Fibroblast of the conjunctiva (primary cell): ENCODE results near the gene VPS35L.
A peak's percentile ranks its signal among the peaks of the same experiment; 100 is the strongest.

Experiments
- DNase-seq: peaks from one replicate; pipeline ENCODE4 v3.0.0-alpha.2; 2010; ENCODE audit warnings: low read depth

VPS35L gene

DNA sequence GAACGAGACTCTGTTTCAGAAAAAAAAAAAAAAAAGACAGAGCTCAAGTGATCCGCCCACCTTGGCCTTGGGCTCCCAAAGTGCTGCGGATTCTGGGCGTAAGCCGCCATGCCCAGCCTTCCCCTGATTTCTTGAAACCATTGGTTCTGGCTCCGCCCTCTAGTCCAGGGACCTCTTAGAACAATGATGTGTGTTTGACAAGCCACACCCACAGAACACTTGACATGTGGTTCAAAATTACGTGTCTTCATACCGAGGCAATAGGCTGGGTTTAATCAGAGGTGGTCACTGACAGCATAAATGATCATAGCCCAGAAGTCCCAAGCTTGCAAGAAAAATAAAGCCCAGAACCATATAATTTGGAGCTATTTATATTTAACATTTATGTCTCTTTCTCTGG, 139.5 kb downstream of the VPS35L start:
- DNase-seq, result no peak

GRCh38 chr16:19696328-19696727, 140.8 kb downstream of the VPS35L start:
- peak; percentile 72 for DNase-seq

- no peak for DNase-seq
These were observed 141.5 kb downstream of the VPS35L start for GRCh38 chr16:19696961-19697360.

DNA sequence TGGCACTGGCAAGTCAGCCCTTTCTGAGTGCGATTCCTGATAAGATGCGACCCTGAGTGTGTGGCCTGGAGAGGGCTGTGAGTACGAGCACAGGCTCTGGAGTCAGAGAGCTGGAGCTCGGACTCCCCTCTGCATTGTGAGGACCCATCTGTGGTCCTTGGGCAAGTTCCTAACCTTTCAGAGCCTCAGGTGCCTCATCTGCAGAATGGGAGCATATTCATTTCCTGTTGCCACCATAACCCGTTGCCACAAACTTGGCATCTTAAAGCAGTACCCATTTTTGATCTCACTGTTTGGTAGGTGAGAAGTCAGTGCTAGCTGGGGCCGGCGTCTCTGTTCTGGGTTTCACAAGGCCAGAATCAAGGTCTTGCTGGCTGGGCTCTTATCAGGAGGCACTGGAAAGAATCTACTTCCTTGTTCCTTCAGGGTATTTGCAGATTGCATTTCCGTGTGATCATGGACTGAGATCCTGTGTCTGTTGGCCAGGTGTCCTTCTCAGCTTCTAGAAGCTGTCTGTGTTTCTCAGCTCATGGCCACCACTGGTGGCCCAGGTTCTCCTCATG, 142.3 kb downstream of the VPS35L start:
- no peak for DNase-seq

- no peak for DNase-seq
These were observed 143.3 kb downstream of the VPS35L start for GRCh38 chr16:19698480-19699465.

- DNase-seq, result no peak
These were observed 144.0 kb downstream of the VPS35L start for GRCh38 chr16:19699472-19699871.

DNA sequence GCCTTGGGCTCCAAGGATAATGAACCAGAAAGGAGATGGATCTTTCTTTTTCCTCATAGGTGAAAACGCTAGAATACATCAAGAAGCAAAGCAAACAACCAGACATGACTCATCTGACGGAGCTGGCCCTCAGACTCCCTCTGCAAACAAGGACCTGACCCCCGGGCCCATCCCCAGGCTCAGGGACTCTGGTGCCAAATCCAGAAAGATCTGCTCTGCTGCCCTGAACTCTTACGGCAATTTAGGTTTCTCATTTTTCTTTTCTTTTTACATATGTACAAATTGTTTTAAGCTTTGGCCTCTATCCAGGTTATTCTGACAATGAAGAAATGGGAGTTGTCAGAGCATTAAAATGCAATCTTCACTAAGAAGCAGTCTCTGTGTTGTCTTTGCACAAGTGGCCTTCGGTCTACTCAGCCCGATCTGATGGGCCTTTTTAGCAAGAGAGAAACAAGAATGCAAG, 144.8 kb downstream of the VPS35L start:
- no peak for DNase-seq

DNA sequence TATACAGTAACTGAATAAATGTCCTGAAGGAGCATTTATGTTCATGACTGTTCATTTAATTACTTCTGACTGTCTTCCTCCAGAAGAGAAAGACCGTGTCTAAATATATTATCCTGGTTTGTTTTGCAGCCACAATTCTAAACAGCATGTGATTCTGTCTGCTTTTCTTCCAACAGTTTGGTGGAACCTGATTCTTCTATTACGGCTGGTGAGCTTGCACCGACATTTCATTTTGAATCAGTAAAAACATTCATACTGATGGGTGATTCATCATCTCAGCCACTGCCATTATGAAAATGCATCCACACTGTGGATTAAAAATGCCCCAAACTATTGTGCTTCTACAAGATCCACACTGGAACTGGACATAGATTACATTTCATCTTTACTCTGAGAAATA, 145.6 kb downstream of the VPS35L start:
- no peak for DNase-seq

DNA sequence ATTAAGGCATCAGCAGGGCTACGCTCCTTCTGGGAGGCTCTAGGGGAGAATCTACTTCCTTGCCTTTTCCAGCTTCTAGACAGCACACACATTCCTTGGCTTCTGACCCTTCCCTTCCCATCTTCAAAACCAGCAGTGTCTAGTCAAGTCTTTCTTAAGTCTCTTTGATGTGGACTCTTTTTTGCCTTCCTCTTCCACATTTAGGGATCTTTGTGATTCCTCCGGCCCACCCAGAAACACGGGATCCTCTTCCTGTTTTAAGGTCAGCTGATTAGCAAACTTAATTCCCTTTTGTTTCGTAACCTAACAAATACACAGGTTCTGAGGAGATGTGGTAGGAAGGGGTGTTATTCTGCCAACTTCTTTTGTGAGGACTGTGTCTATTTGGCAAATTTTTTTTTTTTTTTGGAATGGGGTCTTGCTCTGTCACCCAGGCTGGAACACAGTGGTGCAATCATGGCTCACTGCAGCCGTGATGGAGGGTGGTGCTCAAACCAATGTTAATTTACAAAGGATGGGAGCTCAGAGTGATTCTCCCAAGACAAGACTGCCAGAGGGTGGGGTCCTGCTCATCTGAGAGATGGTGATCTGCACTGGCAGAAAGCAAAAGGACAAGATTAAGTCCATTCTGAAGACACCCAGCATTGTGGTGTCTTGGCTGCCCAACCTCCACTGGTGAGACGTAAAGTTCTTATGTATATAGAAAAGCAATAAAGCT, 147.8 kb downstream of the VPS35L start:
- no peak for DNase-seq

- no peak for DNase-seq
These were observed 149.0 kb downstream of the VPS35L start for GRCh38 chr16:19704321-19705145.

- no peak for DNase-seq
These were observed 149.6 kb downstream of the VPS35L start for GRCh38 chr16:19705146-19705501.

GRCh38 chr16:19705843-19706242, 150.3 kb downstream of the VPS35L start:
- DNase-seq, result no peak

DNA sequence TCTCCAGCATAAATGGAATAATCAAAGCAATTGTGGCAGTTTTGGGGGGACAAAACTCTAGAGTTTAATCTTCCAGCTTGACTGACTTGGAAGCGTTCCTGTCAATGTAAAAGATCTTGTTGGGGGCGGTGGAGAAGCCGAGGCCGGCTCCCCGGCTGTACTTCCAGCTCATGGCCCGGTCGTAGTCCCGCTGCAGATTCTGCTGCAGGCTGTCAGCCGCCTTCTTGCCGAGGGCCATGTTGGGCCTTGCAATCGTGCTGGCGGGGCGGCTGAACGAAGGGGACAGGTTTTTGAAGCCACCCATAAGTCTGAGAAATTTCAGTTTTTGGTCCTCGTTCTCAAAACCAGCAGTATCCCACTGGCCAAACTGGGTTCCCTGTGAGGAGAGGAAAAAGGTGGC, 151.3 kb downstream of the VPS35L start:
- DNase-seq, result no peak

- DNase-seq, result no peak
These were observed 152.2 kb downstream of the VPS35L start for GRCh38 chr16:19707569-19708295.

GRCh38 chr16:19708296-19709205, 153.0 kb downstream of the VPS35L start:
- DNase-seq, result no peak

GRCh38 chr16:19709381-19710136, 154.1 kb downstream of the VPS35L start:
- no peak for DNase-seq

DNA sequence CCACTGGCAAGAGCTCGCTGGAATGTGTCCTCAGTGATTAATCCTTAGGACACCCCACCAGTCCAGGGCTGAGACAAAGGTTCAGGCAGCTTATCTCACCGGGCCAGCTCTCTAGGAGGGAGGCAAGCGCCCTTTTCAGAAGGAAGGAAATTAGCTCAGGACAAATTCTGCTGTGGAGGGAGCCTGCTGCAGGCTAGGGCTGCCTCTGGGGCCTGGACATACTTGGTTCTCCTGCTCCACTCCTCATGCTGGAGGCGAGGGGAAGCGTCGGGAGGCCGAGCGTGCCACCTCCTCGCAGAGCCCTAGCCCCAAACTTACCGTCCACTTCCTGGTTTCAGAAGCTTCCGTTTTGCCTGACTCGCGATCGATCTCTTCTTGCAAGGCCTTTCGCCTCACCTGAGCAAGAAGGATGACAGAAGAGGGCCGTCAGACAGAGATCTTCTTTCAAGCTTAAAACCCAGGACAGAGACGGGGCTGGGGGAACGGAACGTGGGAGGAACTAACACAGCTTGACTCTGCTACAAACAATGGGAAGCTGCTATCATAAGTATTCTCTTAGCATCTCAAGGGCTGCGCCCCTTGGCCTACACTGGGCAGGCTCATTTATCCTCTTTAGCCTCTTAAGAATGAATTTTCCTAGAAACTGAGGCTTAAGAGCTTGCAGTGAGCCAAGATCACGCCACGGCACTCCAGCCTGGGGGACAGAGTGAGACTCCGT, 154.8 kb downstream of the VPS35L start:
- no peak for DNase-seq

DNA sequence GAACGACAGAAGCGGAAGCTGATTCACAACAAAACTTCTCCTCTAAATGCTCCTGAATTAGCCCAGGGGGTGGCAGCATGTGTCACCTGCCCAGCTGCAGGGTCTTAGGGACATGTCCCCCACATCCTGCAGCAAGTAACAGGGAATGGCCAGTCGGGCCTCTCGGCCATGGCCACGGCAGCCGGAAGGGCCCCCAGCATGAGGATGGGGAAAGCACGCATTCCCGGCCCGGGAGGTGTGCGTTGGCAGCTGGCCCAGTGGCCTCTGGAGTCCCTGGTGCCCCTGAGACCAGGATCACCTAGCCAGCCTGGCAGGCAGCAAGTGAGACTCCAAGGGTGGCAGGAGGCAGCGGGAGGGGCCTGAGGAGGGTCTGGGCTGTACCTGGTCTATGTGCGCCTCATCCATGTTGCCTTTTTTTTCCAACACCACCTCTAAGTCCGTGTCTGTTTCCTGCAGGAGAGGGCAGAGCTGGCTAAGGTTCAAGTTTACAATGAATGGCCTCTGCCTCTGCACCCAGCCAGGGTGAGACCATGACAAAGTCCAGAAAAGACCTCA, 155.6 kb downstream of the VPS35L start:
- DNase-seq, result no peak
